IPS-20b (cell line): Measurements from ENCODE around the gene MACIR.

Experiments
- H3K27ac ChIP-seq: one replicate; pipeline ENCODE4 v1.5.1; 2013; ENCODE audit warnings: low read length
- H3K27me3 ChIP-seq: 2 replicates; pipeline ENCODE4 v1.6.1; 2013; ENCODE audit warnings: mild to moderate bottlenecking, low read length, inconsistent platforms; ENCODE audit not compliant: insufficient read depth
- H3K36me3 ChIP-seq: 2 replicates; pipeline ENCODE4 v1.6.1; 2013; ENCODE audit warnings: low read depth, mild to moderate bottlenecking, inconsistent platforms, low read length, moderate library complexity; ENCODE audit not compliant: insufficient read depth
- H3K4me1 ChIP-seq: 2 replicates; pipeline ENCODE4 v1.6.1; 2013; ENCODE audit warnings: mild to moderate bottlenecking, control low read depth, inconsistent platforms, low read length, moderate library complexity; ENCODE audit not compliant: insufficient read depth
- H3K4me3 ChIP-seq: 2 replicates; pipeline ENCODE4 v1.5.1; 2013; ENCODE audit warnings: mild to moderate bottlenecking, low read length, inconsistent platforms
- H3K9ac ChIP-seq: 2 replicates; pipeline ENCODE4 v1.6.1; 2013; ENCODE audit warnings: low read depth, mild to moderate bottlenecking, inconsistent platforms, low read length, moderate library complexity
- H3K9me3 ChIP-seq: 2 replicates; pipeline ENCODE4 v1.6.1; 2013; ENCODE audit warnings: mild to moderate bottlenecking, low read depth, low read length, inconsistent platforms; ENCODE audit not compliant: insufficient read depth

MACIR gene

DNA sequence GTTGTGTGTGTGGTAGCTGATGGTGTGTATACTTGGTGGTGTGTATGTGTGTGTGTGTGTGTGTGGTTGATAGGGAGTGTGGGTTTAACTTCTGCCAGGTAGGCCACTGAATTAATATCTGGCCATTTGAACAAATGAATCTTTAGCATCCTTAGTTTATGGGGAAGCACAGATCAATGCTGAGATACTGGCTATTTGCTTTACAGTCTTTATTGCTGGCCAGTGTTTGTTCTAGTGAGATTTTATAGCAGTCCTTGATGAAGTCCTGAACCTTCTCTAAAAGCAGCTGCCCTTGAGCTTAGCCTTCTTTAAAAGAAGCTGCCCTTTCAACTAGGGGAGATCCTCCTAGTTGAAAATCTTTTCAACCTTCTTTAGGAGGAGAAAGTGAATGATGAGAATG is 69.3 kb downstream of the MACIR start:
- Histone ChIP-seq H3K36me3 (no peaks in the 10 kb centered on the region), H3K27ac (no peak overlapping the region), H3K4me3 (no peak overlapping the region), H3K9me3 (no peaks in the 10 kb centered on the region), H3K9ac (no peak overlapping the region), H3K4me1 (no peaks in the 10 kb centered on the region), H3K27me3 (no peaks in the 10 kb centered on the region)
